D721Med (cell line): ENCODE measurements around the gene SUDS3.

Experiments used
- DNase-seq: peaks from one replicate; pipeline ENCODE4 v3.0.0; 2011; ENCODE audit warnings: low spot score; ENCODE audit not compliant: insufficient read length
- FAIRE-seq: peaks from 2 replicates; lab custom pipeline; 2011; peaks lifted over from hg19 to GRCh38; lab: Jason Lieb, UNC
- CTCF ChIP-seq: IDR thresholded peaks from 2 replicates; pipeline ENCODE4 v1.5.1; 2012; ENCODE audit warnings: mild to moderate bottlenecking, control low read depth; ENCODE audit not compliant: insufficient read depth; ENCODE audit errors: missing control alignments

SUDS3 gene

GRCh38 chr12:118376089-118377020, at the start of gene SUDS3:
Gene SUDS3 (plus strand): TSS chr12:118376555. CDS start chr12:118376692, 137 bp downstream.
- FAIRE-seq, result no peak

DNA sequence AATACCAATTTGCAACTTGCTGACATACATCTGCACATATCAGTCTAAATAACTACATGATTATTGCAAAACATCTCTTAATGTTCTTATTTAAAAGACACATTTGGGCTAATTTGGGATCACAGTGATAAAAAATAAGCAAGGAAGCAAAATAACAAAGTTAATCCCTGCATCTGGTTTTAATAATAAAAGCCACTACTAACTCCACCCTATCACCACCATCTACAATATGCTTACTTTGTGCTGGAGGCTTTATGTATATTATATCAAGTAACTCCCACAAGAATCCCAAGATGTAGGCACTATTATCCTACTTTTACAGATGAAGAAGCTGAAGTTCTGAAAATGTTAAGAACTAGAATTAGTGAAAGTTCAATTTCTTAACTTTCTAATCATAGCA, 49.4 kb upstream of the SUDS3 start:
- no peak for DNase-seq
- no peak for FAIRE-seq
- TF ChIP-seq CTCF, result no peak

More at GRCh38 chr12:118376089-118377020, at the start of gene SUDS3:
- TF ChIP-seq CTCF, result peak; percentile 92
- peak; percentile 63 for DNase-seq

- no peak for FAIRE-seq
- no peak for DNase-seq
- no peak for TF ChIP-seq CTCF
Measured at GRCh38 chr12:118327391-118327790, 49.0 kb upstream of the SUDS3 start.

- no peak for TF ChIP-seq CTCF
- no peak for FAIRE-seq
- DNase-seq, result no peak
Measured at GRCh38 chr12:118328486-118329330, 47.6 kb upstream of the SUDS3 start.

GRCh38 chr12:118330421-118331018, 45.8 kb upstream of the SUDS3 start:
- FAIRE-seq, result no peak
- DNase-seq, result no peak
- no peak for TF ChIP-seq CTCF

DNA sequence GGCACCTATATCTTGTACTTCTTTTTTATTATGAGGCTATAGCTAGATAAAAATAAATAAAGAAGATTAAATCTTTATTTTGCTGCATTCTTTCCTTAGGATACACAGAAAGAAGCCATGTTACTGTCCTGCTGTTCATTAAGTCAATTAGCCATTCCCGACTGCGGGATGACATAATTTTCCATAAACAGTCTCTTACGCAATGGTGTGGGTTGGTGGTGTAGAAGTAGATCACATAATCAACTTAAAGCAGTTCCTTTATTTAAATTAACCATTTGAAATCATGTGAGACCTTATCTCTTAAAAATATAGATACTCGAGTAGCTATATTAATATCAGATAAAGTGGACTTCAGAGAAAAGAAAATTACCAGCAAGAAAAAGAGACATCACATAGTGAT, 43.8 kb upstream of the SUDS3 start:
- TF ChIP-seq CTCF, result no peak
- FAIRE-seq (no peak), DNase-seq (no peak)
